Mesothelial cell of epicardium (in vitro differentiated cells): ENCODE results near the gene CLEC16A. TPM values are rescaled to one million over a fixed set of nuclear protein-coding genes. Genes with fewer than 3 reads are reported as not detected.

Experiments used
- DNase-seq, 2 experiments: peaks; one replicate each; pipeline ENCODE4 v3.0.0; 2021; ENCODE audit warnings: low spot score in 2 of 2; ENCODE audit not compliant: unreplicated experiment in 2 of 2
- H3K27ac Mint-ChIP-seq: 2 replicates; pipeline ENCODE4 v1.8.0; 2021; ENCODE audit warnings: mixed read lengths
- H3K27me3 Mint-ChIP-seq: 2 replicates; pipeline ENCODE4 v1.8.0; 2021; ENCODE audit warnings: low read depth, mixed read lengths
- H3K36me3 Mint-ChIP-seq: 2 replicates; pipeline ENCODE4 v1.8.0; 2021; ENCODE audit warnings: mixed read lengths
- H3K4me1 Mint-ChIP-seq: 2 replicates; pipeline ENCODE4 v1.8.0; 2021; ENCODE audit warnings: mixed read lengths
- H3K4me3 Mint-ChIP-seq: 2 replicates; pipeline ENCODE4 v1.8.0; 2021; ENCODE audit warnings: mild to moderate bottlenecking, moderate library complexity, mixed read lengths
- H3K9me3 Mint-ChIP-seq: 2 replicates; pipeline ENCODE4 v1.8.0; 2021; ENCODE audit warnings: mixed read lengths
- CTCF ChIP-seq: fragments of 200-600 bp; sonication (generic); IDR thresholded peaks from one replicate; pipeline ENCODE4 v1.5.0; 2021; ENCODE audit warnings: antibody characterized with exemption; ENCODE audit not compliant: unreplicated experiment
- total RNA-seq: library from RNA; stranded (reverse); gene quantifications from 3 replicates; pipeline ENCODE4 v1.2.1, GENCODE V29; 2021

The CLEC16A gene
- total RNA-seq, 1 donor from 2014 or later: 43.3 TPM

GRCh38 chr16:11036868-11037410, 92.6 kb downstream of the CLEC16A start:
- H3K9me3 Mint-ChIP-seq: no peaks in the 10 kb centered on the region
- no peak for DNase-seq
- no peak for TF ChIP-seq CTCF
- no peak overlapping the region for H3K4me3 Mint-ChIP-seq
- H3K4me1 Mint-ChIP-seq: peaks cover 38% of the 10 kb centered on the region
- peaks cover 48% of the 10 kb centered on the region for H3K36me3 Mint-ChIP-seq
- no peaks in the 10 kb centered on the region for H3K27me3 Mint-ChIP-seq
- H3K27ac Mint-ChIP-seq: no peak overlapping the region

- Mint-ChIP-seq H3K27ac (no peak overlapping the region), H3K4me1 (peaks cover 26% of the 10 kb centered on the region), H3K27me3 (no peaks in the 10 kb centered on the region), H3K36me3 (peaks cover 51% of the 10 kb centered on the region), H3K4me3 (no peak overlapping the region), H3K9me3 (no peaks in the 10 kb centered on the region)
- TF ChIP-seq CTCF: no peak
- DNase-seq: no peak
Observed at GRCh38 chr16:11038305-11038704, 93.9 kb downstream of the CLEC16A start.

GRCh38 chr16:11038777-11039176, 94.4 kb downstream of the CLEC16A start:
- Mint-ChIP-seq H3K36me3 (peaks cover 53% of the 10 kb centered on the region), H3K4me3 (no peak overlapping the region), H3K27ac (no peak overlapping the region), H3K27me3 (no peaks in the 10 kb centered on the region), H3K4me1 (peaks cover 25% of the 10 kb centered on the region), H3K9me3 (no peaks in the 10 kb centered on the region)
- no peak for DNase-seq
- no peak for TF ChIP-seq CTCF

GRCh38 chr16:11039726-11040125, 95.4 kb downstream of the CLEC16A start:
- no peak for TF ChIP-seq CTCF
- no peaks in the 10 kb centered on the region for H3K27me3 Mint-ChIP-seq
- no peaks in the 10 kb centered on the region for H3K9me3 Mint-ChIP-seq
- no peak overlapping the region for H3K27ac Mint-ChIP-seq
- H3K36me3 Mint-ChIP-seq: peaks cover 45% of the 10 kb centered on the region
- H3K4me3 Mint-ChIP-seq: no peak overlapping the region
- no peak for DNase-seq
- H3K4me1 Mint-ChIP-seq: peaks cover 16% of the 10 kb centered on the region

GRCh38 chr16:11042191-11042590, 97.8 kb downstream of the CLEC16A start:
- H3K27me3 Mint-ChIP-seq: no peaks in the 10 kb centered on the region
- DNase-seq: no peak
- no peak for TF ChIP-seq CTCF
- H3K4me1 Mint-ChIP-seq: peaks cover 21% of the 10 kb centered on the region
- peaks cover 34% of the 10 kb centered on the region for H3K36me3 Mint-ChIP-seq
- H3K4me3 Mint-ChIP-seq: no peak overlapping the region
- H3K9me3 Mint-ChIP-seq: no peaks in the 10 kb centered on the region
- H3K27ac Mint-ChIP-seq: no peak overlapping the region

- no peak for DNase-seq
- Mint-ChIP-seq H3K4me3 (no peak overlapping the region), H3K4me1 (peaks cover 33% of the 10 kb centered on the region), H3K9me3 (no peaks in the 10 kb centered on the region), H3K36me3 (peaks cover 23% of the 10 kb centered on the region), H3K27me3 (no peaks in the 10 kb centered on the region), H3K27ac (no peak overlapping the region)
- TF ChIP-seq CTCF: no peak
Observed at GRCh38 chr16:11045441-11045840, 101.1 kb downstream of the CLEC16A start.
